ENCODE measurements around the gene KRT13. TPM values are rescaled to one million over a fixed set of nuclear protein-coding genes. Genes with fewer than 3 reads are reported as not detected.

Gene KRT13
- total and polyA plus RNA-seq, 4 donors = 0.13 to 3.7 (median 2.8) TPM; not detected in 1

DNA sequence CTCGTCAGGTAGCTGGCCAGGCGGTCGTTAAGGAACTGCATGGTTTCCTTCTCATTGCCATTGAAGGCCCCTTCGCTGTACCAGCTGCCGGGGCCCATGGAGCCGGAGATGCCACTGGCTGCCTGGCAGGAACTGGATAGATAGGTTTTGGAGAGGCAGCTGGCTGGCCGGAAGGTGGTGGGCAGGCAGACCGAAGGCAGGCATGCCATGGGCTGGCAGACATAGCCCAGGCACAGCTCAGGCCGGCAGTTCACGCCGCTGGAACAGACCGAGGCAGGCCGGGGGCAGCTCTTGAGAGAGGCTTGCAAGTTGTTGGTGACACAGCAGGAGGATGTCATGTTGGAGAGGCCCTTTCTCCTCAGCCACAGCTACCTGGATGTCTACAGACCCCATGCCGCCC lies 38.4 kb downstream of the KRT13 start, which contains the start of gene KRT32 (continued):
- TF ChIP-seq, protein P1, sequence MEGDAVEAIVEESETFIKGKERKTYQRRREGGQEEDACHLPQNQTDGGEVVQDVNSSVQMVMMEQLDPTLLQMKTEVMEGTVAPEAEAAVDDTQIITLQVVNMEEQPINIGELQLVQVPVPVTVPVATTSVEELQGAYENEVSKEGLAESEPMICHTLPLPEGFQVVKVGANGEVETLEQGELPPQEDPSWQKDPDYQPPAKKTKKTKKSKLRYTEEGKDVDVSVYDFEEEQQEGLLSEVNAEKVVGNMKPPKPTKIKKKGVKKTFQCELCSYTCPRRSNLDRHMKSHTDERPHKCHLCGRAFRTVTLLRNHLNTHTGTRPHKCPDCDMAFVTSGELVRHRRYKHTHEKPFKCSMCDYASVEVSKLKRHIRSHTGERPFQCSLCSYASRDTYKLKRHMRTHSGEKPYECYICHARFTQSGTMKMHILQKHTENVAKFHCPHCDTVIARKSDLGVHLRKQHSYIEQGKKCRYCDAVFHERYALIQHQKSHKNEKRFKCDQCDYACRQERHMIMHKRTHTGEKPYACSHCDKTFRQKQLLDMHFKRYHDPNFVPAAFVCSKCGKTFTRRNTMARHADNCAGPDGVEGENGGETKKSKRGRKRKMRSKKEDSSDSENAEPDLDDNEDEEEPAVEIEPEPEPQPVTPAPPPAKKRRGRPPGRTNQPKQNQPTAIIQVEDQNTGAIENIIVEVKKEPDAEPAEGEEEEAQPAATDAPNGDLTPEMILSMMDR (IDR thresholded peaks at IDR 0.05; ENCODE audit: low read depth, low read length, missing input control) = no peak
- TF ChIP-seq GABPA (IDR thresholded peaks at IDR 0.05 in 1 of 2, conservative IDR thresholded peaks at IDR 0.05 in 1 of 2) = no peak
- no peak for TF ChIP-seq MAX (IDR thresholded peaks at IDR 0.05)
- no peak for TF ChIP-seq RAD21 (IDR thresholded peaks at IDR 0.05)

DNA sequence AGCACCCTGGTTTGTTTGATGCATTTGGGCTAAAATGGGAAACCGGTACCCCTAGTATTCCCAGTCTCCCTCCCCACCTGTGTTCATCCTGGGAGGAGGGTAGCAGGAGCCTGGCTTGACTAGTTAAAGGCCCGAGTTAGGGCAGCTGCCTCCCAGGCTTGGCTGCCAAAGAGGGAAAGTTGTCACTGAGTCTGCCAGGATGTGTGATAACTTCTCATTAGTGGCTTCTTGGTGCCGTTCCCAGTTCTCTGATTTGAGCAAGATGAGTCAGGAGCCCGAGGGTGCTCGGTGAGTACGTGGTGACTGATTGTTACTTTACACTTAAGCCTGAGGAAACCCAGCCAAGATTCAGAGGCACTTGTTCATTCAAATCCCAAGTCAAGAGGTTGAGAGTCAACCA lies 40.7 kb downstream of the KRT13 start:
- Histone ChIP-seq H3K4me3 (ENCODE audit: low read depth in 1 of 3, low read length in 3 of 3) (no peak overlapping the region), H3K27ac (ENCODE audit: low read depth in 1 of 2, low read length in 2 of 2) (no peak overlapping the region), H3K27me3 (ENCODE audit: control insufficient read depth in 4 of 4, insufficient read depth in 4 of 4, low read length in 3 of 4) (no peaks in the 10 kb centered on the region), H3K36me3 (ENCODE audit: control insufficient read depth in 4 of 4, insufficient read depth in 3 of 4, low read depth in 1 of 4, low read length in 3 of 4) (no peaks in the 10 kb centered on the region), H3K9ac (ENCODE audit: low read depth in 1 of 2, low read length in 2 of 2) (no peak overlapping the region), H3K4me1 (ENCODE audit: control insufficient read depth in 4 of 4, insufficient read depth in 4 of 4, low read length in 3 of 4) (no peaks in the 10 kb centered on the region), H3K9me3 (ENCODE audit: control insufficient read depth in 4 of 4, low read length in 3 of 4) (no peaks in the 10 kb centered on the region)
- WGBS = 68% methylated on average over 6 of the region's 6 CpGs
- no peak for TF ChIP-seq FOXA2 (IDR thresholded peaks at IDR 0.05)
- no peak for DNase-seq (ENCODE audit: low spot score)

- H3K27ac ChIP-seq (ENCODE audit: low read depth in 1 of 2, low read length in 2 of 2) = no peak overlapping the region
- no peaks in the 10 kb centered on the region for H3K4me1 ChIP-seq (ENCODE audit: control insufficient read depth in 4 of 4, insufficient read depth in 4 of 4, low read length in 3 of 4)
- WGBS = 92% methylated on average over 11 of the region's 11 CpGs
- no peaks in the 10 kb centered on the region for H3K27me3 ChIP-seq (ENCODE audit: control insufficient read depth in 4 of 4, insufficient read depth in 4 of 4, low read length in 3 of 4)
- H3K9ac ChIP-seq (ENCODE audit: low read depth in 1 of 2, low read length in 2 of 2) = no peak overlapping the region
- H3K4me3 ChIP-seq (ENCODE audit: low read depth in 1 of 3, low read length in 3 of 3) = no peak overlapping the region
- H3K36me3 ChIP-seq (ENCODE audit: control insufficient read depth in 4 of 4, insufficient read depth in 3 of 4, low read depth in 1 of 4, low read length in 3 of 4) = no peaks in the 10 kb centered on the region
- DNase-seq (ENCODE audit: low spot score) = no peak
- H3K9me3 ChIP-seq (ENCODE audit: control insufficient read depth in 4 of 4, low read length in 3 of 4) = no peaks in the 10 kb centered on the region
- TF ChIP-seq HNF4A (conservative IDR thresholded peaks at IDR 0.05) (no peak), GABPA (IDR thresholded peaks at IDR 0.05 in 1 of 2, conservative IDR thresholded peaks at IDR 0.05 in 1 of 2) (no peak), YY1 (IDR thresholded peaks at IDR 0.05) (no peak), MAX (IDR thresholded peaks at IDR 0.05) (no peak), REST (IDR thresholded peaks at IDR 0.05) (no peak), TAF1 (conservative IDR thresholded peaks at IDR 0.05) (no peak), RXRA (IDR thresholded peaks at IDR 0.05) (no peak), FOXA1 (IDR thresholded peaks at IDR 0.05) (no peak)
- TF ChIP-seq, protein P1 (IDR thresholded peaks at IDR 0.05; ENCODE audit: low read depth, low read length, missing input control) = no peak
- TF ChIP-seq, protein P2, sequence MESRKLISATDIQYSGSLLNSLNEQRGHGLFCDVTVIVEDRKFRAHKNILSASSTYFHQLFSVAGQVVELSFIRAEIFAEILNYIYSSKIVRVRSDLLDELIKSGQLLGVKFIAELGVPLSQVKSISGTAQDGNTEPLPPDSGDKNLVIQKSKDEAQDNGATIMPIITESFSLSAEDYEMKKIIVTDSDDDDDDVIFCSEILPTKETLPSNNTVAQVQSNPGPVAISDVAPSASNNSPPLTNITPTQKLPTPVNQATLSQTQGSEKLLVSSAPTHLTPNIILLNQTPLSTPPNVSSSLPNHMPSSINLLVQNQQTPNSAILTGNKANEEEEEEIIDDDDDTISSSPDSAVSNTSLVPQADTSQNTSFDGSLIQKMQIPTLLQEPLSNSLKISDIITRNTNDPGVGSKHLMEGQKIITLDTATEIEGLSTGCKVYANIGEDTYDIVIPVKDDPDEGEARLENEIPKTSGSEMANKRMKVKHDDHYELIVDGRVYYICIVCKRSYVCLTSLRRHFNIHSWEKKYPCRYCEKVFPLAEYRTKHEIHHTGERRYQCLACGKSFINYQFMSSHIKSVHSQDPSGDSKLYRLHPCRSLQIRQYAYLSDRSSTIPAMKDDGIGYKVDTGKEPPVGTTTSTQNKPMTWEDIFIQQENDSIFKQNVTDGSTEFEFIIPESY (IDR thresholded peaks at IDR 0.05) = no peak
Observed at GRCh38 chr17:41464173-41464572, 41.2 kb downstream of the KRT13 start.
